NCI-H2107 (cell line): ENCODE results near the gene IQSEC3.
"Not testable (repeated sequence)": the region's sequence is repeated elsewhere in the genome, so short reads cannot be mapped to it uniquely, and the experiment has no call there.

Experiments used
- DNase-seq: peaks from one replicate; lab custom pipeline; 2025; lab: John Stamatoyannopoulos, UW

IQSEC3 gene

DNA sequence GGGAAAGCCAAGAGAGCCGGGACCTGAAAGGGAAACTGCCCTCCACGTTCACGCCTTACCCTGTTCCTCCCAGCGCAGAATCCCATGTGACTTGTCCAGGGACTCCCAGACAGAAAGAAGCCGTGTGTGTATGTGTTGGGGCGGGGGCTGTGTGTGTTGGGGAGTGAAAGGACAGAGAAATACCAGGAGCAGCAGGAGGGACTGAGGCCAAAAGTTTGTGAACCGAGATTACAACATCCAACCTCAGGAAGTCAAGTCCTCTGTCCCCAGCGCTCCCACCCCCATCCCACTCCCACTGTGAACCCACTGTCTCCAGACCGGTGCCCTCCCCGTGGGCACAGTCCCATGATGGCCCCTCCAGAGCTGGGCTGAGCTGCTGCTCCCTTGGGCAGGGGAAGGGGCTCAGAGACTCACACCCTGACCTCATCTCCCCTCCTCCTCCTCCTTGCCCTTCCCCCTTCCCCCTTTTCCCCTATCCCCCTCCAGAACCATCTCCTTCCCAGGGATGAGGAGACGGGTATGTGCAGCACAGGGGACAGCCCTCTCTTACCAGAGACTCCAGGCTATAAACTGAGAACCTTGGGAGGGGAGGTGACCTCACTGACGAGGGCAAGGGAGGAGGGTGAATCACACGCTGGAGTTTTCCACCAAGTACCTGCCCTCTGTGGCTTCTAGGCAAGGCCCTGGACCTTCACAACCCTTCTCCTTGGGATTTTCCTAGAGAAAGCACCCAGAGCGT lies 147.6 kb downstream of the IQSEC3 start, which contains the start of gene SLC6A12:
TSS of gene SLC6A12 (minus strand) at position 155 of the 739 bp plus-strand sequence. CDS start 4,171 bp downstream, outside the sequence.
- DNase-seq, result no peak

DNA sequence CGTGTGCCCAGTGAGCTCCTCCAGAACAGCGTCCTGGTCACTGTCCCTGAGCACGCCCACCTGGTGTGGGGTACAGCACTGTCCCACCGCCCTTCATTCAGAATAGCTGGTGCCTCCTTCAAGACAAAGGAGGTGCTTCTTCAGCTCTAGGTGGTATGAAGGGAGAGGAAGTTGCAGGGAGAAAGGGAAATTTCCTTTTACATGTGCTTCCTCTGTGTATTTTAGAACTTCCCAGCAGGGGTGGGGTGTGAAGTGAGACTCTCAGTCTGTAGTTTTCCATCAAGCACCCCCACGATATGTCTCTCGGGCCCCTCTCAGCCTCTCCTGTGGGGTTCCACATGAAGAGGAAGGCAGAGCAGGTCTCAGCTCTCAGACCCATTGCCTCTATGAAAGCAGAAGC lies 148.5 kb downstream of the IQSEC3 start:
- no peak for DNase-seq

DNA sequence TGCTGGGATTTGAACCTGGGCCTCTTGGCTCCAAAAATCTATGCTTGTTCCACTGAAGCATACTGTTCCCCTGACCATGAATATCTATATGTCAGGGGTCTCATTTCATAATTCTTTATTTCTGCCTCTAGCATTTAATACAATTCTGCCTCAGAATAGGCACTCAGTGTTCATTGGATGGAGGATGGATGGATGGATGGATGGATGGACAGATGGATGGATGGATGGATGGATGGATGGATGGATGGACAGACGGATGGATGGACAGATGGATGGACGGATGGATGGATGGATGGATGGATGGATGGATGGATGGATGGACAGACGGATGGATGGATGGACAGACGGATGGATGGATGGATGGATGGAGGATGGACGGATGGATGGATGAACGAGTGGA lies 150.5 kb downstream of the IQSEC3 start:
- DNase-seq, result not testable (repeated sequence)

DNA sequence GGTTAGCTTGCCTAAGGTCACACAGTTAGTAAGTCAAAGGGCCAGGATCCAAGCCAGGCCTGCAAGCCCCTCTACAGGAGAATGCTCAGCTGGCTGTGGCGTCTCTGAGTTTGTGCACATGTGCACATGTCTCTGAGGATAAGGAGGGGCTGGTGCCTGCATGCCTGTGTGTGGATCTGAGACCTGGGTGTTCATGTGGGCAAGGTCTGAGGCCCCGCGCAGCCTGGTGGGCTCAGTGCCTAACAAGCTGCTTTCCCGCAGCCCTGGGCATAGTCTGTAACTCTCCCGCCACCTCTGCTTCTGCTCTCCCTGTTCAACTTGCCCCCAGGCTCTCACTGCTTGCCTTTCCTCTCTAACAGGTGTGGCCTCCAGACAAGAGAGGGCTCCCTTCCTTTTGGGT lies 151.7 kb downstream of the IQSEC3 start:
- no peak for DNase-seq

DNA sequence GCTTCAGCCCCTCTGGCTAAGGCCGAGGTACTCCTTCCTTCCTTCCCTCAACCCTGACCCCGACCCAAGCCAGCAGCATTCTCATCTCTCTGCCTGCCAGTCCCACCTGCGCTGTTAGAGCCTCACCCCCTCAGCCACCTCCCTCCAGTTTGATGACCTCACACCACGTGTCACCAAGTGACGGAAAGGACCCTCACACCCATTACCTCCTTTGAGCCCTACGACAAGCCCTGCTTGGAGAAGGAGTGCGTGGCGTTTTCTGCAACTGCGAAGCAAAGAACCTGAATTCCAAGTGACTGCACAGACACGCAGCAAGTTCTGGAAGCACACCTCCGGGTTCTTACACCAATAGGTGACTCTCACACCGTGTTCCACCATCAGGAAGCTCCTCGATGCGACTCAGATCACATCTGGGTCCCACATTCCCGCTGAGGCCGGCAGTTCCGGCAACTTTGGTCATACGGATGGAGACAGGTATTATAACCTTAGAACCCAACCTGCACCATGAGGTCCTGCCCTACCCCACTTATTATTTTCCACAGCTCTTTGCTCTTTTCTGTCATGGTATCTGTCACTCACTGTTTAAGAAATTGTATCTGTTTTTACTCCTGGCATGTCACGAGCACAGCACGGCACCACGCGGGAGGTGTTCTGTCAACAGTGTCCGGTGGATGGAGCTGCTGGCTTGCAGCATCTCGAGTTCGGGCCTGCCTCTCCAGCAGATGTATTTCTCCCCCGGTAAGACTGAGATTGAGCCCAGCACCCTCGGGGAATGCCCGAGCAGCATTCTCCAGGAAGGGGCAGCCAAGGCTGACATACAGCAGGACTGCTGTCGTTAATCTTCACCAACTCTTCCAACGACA lies 152.4 kb downstream of the IQSEC3 start:
- DNase-seq, result no peak

DNA sequence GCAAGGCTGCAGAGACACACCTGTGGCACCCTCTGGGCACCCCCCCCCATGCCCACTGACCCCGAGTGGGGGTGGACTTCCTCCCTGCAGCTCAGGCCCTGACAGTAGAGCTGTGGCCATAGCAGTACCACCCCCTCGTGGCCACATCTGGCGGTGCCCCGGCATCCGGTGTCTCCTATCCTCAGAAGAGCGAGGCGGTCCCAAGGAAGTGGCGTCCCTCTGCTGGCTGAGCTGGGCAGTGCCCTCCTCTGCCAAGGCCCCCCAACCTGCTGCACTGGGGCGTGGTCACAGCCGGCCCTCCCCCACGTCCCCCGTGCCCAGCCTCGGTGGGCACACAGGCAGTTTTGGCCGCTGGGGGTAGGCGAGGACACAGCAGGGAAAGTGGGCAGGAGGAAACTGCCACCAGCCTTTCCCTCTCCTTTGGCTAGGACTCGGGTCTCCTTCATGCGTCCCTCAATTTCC lies 153.4 kb downstream of the IQSEC3 start:
- peak; percentile 70 for DNase-seq

DNA sequence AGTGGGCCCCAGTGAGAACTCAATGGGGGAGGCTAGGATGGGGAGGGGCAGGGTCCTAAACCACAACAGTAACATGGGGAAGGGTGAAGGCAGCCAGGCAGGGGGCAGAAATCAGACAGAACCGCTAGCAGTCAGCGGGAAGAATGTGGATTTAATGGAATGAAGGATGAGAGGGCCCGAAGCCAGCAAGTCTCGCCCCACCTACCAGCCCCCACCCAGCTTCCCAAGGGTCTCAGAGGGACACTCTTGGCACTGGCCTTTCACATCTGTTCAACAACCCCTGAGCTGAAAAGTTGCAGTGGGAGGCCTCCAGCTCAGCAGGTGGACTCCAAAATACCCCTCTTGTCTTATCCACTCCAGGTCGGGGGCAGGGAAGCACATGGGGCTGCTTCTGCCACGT lies 153.9 kb downstream of the IQSEC3 start:
- DNase-seq, result no peak

DNA sequence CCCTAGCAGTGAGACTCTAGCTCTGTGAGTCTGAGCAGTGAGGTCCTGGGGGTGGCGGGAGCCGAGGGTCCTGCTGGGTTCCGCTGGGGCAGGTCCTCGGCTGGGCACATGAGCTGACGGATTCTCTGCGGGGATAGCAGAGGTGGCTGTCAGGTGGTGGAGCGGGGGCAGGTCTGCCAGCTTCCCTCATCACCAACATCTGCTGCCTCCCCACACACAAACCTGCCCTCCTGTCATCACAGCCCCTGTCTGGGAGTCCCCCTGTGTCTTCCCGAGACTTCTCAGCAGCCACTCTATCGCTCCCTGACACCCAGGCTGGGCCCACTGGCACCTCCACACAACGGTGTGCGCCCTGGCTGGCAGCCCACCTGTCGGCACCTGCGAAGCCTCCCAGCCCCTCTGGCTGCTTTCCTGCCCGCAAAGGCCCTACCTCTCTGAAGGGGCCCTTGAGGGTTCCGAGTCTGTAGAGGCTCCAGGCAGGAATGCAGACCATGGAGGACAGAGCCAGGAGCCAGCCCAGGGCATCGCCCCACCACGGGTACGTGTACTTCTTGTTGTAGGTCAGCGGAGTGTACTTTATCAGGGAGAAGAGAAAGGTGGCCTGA lies 154.5 kb downstream of the IQSEC3 start:
- no peak for DNase-seq

DNA sequence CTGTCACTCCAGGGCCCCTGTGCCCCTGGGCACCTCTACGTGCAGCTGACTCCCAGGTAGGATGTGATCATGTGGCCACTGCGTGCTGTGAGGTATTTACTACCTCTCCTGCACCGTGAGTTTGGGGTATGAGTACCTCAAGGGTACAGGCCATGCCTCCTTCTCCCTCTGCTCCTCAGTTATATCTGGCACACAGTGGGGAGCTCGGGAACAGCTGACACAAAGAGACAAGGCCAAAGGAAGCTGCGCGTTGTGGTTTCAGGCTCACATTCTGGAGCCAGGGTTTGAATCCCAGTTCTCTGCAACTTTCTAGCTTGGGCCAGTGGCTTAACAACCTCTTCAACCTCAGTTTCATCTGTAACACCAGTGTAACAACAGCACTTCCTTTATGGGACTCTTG lies 155.2 kb downstream of the IQSEC3 start:
- DNase-seq, result no peak

DNA sequence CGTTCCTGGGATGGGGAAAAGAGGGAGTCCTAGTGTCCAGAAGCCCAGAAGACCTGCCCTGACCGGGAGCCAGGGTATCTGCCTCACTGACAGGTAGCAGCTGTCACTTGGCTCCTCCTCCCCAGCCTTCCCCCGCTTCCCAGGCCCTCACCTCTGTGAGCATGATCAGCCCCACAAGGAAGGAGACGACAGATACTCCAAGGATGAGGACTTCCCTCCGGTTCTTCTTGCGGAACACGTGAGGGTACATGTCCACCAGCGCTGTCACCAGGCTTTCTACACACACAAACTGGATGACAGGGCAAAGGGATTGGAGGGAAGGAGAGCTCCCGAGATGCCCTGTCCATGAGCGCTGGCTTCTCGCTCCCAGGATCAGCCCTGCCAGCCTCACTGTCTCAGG lies 157.3 kb downstream of the IQSEC3 start:
- no peak for DNase-seq

DNA sequence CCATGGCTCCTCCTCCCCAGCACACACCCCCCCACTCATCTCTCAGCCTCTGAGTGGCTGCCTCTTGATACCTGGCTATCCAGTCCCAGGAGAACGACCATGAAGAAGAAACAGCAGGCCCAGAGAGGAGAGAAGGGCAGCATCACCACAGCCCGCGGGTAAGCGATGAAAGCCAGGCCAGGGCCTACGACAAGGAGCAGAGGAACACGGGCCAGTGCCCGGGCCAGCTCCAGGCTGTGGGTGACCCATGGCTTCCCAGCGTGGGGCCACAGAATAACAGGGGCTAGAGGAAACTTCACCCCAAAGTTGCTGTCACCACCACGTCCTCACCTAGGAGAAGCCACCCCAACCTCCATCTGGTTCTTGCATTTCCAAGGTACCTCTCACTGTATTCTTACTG lies 157.8 kb downstream of the IQSEC3 start:
- DNase-seq, result no peak

DNA sequence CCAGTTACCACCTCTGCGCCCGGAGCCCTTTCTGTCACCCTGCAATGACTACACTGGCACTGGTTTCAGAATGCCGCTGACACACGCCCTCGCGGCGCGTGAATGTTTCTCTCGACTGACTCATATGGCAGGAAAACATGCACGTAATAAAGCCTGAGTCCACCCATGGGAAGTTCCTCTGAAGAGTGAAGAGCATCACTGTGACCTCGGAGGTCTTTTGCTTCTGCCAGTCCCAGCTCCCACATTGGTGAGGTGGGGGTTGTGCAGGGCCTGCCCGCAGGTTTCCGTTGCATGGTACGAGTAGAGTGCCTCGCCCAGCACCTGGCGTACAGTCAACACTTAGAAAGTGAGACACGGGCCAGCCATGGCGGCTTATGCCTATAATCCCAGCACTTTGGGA lies 158.4 kb downstream of the IQSEC3 start:
- no peak for DNase-seq

DNA sequence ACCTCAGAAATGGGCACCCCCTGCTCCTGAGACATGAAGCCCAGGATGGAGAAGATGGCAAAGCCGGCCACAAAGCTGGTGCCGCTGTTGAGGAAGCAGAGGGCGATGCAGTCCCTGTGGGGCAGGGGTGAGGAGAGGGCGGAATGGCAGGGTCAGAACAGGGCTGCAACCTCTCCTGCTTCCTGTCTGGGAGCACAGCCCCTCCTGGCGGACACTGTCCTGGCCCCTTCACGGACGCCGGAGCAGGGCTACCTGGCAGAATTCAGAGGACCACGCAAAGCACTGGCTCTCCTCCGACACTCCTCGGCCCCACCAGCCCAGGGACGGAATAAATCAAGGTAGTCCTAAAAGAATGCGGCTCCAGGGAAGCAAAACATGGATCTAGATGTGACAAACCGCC lies 159.8 kb downstream of the IQSEC3 start:
- DNase-seq, result no peak

DNA sequence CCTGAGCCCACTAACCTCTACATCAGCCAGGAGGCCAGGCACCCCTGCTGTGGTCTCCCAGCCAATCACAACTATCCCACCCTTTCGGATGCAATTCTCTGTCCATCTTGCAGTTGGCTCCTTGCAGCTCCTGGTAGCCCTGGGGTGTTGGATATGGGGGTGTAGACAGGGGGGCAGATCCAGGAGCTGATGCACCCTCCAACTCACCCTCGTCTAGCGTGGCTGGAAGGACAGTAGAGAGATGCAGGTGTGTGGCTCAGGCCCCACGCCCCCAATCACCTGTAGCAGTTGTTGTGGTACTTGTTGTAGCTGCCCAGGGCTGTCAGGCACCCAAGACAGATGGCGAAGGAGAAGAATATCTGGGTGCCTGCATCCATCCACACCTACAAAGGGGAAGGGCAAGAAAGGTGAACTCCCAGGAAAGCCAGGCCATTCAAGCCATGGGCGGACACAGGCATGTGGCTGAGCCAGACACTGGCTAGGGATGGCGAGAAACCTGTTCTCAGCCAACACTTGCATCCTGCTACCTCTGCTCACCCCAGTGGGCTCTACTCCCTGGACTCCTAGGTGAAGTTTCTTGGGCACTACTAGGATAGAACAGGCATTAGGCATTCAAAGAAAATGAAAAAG lies 160.8 kb downstream of the IQSEC3 start:
- no peak for DNase-seq
